NOMO-1 treated with dmso at 0.1 percent for 144 hours (cell line): ENCODE data around the gene UGT1A7.

ENCODE experiments used
- DNase-seq: peaks from one replicate; lab custom pipeline; 2025; ENCODE audit not compliant: unreplicated experiment; lab: John Stamatoyannopoulos, UW

Gene UGT1A7

GRCh38 chr2:233816771-233817170, 135.1 kb downstream of the UGT1A7 start:
- DNase-seq: no peak

- DNase-seq: no peak
These were observed 135.7 kb downstream of the UGT1A7 start for GRCh38 chr2:233817361-233817911.

DNA sequence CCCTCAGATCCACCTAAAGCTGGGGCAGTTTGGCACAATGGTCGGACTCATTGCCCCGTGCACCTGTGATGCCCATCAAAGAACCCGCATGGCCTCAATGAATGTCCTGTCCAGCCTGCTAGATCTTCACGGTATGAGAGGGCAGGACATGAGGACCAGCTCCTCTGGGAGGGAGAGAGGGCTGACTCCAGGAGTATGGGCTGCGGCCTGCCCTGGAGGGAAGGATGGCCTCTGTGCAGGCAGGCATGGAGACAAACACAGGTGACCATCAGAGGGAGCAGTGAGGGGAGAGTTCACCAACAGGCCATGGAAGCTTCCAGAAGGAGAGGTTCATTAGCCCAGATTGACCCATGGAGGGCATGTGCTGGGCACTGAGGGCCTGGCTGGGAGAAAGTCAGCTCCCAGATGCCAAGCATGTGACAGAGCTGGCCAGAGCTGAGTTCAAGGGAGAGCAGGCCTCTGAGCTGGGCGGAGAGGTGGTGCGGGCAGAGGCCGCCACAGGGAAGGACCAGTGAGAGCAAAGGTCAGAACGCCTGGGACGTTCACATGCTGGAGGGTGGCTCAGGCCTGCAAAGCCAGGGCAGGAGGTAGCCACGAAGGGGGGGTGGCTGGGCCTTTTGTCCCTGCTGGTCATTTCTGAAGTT, 136.4 kb downstream of the UGT1A7 start:
- DNase-seq: no peak

DNA sequence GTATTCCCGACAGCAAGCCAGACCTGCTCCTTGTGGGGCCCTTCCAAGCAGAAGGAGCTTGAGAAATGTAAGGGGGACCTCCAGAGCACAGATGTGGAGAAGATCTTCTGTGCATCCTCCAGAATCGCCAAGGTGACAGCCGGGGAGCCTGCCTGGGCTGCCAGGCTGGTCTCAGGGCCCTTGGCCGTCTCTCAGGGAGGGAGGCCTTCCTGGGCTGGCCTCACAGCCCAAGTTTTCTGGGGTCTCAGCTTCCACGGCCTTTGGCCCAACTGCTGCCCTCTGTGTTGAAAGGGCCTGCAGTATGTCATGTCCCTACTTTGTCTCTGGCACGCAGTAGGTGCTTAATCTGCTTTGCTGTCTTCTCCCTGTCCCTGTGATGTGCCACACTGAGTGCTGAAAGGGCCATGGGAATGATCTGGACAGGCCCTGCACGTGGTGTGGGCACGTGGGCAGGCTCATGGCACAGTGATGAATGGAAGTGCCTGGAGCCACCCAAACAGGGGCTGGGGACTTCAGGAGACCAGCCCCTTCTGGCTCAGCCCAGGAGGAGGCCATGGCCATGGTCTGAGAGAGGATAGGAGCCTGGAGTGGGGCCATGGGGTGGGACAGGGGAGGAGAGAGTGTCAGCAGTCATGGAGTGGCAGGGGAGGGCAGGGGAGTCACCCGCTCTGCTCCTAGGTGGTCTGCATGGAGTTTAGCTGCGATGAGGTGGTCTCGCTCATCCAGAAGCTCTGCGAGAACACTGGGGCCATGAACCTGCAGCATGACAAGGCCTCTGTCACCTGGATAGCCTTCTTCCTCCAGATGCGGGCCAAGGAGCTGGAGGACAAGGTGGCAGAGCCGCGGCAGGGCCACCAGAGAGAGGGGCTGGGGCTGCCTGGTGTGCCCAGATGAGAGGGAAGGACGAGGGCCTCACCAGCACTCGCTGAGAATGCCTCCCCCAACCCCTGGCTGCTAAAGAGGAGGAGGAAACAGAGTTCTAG, 137.2 kb downstream of the UGT1A7 start:
- DNase-seq: no peak

GRCh38 chr2:233819884-233820773, 138.4 kb downstream of the UGT1A7 start:
- no peak for DNase-seq

DNA sequence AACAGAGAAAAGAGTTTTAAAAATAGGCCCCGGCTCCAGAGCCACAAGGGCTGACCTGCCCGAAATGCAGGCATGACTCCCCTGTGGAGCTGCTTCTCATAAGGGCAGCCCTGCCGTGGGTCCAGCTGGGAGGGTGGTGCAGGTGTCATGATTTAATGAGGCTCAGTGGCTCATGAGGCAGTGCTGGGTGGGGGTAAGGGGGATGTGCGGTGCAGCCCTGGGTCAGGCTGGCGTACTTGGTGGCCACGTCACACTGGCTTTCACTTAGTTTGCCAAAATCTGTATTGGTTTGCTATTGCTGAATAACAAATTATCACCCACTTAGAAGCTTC, 139.0 kb downstream of the UGT1A7 start:
- DNase-seq: no peak

GRCh38 chr2:233821196-233821595, 139.5 kb downstream of the UGT1A7 start:
- no peak for DNase-seq

- no peak for DNase-seq
These were observed 140.0 kb downstream of the UGT1A7 start for GRCh38 chr2:233821709-233822100.

GRCh38 chr2:233822101-233822771, 140.5 kb downstream of the UGT1A7 start:
- no peak for DNase-seq
